DMS 273 treated with DMSO at 0.1 percent for 48 hours (cell line): ENCODE data around the gene IGLL5.

Source experiments
- DNase-seq: peaks from one replicate; lab custom pipeline; 2025; lab: John Stamatoyannopoulos, UW

The IGLL5 gene

GRCh38 chr22:22887621-22888503 is at the start of gene IGLL5:
IGLL5 (plus strand) TSS chr22:22887816; CDS start chr22:22888054, 238 bp downstream.
- DNase-seq = no peak

DNA sequence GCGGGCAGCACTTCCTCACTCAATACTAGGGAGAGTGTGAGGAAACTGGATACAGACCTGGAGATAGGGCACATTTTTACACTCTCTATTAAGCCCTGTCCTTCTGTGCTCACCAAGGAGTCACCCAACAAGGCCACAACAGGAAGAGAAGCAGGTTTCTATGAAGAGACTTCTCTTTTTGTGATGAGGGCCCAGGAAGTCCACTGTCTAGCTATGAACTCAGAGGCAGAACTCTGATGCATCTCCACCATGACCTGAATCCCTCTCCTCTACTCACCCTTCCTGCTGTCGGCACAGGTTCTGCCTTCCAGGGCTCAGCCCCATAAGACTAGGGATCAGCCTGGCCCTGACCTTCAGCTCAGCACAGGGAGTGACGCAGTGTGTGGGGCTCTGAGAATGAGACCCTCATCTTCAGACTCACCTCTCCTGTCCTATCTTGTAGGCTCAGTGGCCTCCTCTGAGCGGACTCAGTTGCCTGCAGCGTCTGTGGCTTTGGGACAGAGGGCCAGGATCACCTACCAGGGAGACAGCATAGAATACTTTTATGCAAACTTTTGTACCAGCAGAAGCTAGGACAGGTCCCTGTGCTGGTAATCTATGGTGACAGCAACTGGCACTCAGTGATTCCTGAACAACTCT is 49.3 kb upstream of the IGLL5 start:
- DNase-seq = no peak

- no peak for DNase-seq
Observed at GRCh38 chr22:22839570-22840314, 47.9 kb upstream of the IGLL5 start.

DNA sequence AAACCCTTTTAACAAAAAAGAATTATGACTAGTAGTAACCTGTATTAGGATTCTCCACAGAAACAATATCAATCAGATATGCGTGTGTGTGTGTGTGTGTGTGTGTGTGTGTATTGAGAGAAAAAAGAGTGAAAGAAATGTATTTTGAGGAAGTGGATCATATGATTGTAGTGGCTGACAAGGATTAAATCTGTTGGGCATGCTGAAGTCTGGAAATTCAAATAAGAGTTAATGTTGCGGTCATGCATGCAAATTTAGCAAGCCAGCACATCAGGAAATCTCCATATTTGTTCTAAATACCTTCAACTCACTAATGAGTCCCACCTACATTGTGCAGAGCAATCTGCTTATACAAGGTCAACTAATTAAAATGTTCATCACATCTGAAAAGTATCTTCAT is 46.8 kb upstream of the IGLL5 start:
- DNase-seq = no peak

GRCh38 chr22:22841598-22841997 is 46.0 kb upstream of the IGLL5 start:
- no peak for DNase-seq

DNA sequence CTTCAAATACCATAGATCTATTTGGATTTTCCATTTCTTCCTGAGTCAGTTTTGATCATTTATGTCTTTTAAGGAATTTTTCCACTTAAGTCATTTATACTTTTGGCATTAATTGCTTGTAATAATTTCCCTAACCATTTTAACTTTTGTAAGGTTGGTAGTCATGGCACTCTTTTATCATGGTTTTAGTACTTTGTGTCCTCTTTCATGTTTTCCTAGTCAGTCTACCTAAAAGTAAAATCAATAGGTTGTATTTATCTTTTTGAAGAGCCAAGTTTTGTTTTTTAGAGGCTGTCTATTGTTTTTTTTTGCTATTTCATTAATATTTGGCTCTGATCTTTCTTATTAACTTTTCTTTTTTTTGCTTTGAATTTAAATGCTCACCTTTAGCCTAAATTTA is 45.5 kb upstream of the IGLL5 start:
- no peak for DNase-seq

DNA sequence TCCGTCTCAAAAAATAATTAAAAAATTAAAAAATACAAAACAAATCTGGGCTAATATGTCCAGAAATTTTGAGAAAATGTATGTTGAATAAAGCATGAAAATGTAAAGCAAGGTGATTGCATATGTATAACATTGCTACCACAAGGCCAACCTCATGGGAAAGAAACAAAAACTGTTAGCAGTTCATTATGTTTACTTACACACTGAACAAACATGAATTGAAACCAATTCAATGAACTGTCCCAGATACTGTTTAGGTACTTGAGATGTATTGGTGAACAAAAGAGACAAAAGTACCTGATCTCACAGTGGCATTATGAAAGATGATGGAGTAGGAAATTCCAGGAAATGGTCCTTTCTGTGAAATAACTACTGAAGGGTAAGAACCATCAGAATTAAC is 43.8 kb upstream of the IGLL5 start:
- DNase-seq = no peak

GRCh38 chr22:22847241-22847640 is 40.4 kb upstream of the IGLL5 start:
- no peak for DNase-seq

GRCh38 chr22:22848364-22848866 is 39.2 kb upstream of the IGLL5 start:
- DNase-seq = no peak

- DNase-seq = no peak
Observed at GRCh38 chr22:22849640-22850610, 37.7 kb upstream of the IGLL5 start.

DNA sequence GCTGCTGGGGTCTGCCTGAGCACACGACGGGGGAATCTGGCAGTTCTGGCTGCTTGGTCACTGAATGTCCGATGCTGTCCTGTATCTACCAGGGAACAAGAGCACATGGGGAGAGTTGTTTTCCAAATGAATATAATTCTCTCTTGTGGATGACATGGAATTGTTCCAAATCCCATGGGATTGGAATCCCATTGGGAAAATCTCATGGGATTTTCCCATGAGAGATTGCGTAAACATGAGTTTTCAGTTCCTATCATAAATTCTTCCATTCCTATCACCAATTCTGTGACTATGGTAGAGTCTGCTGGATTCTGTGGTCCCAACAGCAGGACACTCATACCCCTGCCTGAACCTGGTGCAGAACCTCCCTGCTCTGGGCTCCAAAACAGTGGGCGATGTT is 35.6 kb upstream of the IGLL5 start:
- DNase-seq = no peak

GRCh38 chr22:22853713-22854112 is 33.9 kb upstream of the IGLL5 start:
- DNase-seq = no peak

DNA sequence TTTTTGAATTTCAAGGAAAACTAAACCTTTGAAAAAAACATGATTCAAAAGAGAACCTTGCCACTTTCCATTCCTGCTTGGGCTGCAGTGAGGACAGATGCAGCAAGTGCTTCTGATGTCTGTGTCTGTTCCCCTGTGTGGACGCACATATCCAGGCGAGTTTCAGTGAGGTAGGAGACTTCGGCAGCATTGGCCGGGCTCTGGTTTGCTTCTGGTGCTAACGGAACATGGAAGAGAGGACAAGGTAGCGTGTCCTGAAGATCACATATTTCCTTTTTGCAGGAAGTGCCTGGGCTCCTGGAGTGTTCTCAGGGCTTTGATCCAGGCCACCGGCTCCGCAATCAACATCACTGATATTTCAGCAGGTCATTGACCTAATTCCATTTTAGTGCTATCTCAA is 33.1 kb upstream of the IGLL5 start:
- no peak for DNase-seq

- no peak for DNase-seq
Observed at GRCh38 chr22:22855085-22855484, 32.5 kb upstream of the IGLL5 start.

GRCh38 chr22:22855617-22856308 is 31.9 kb upstream of the IGLL5 start:
- DNase-seq = no peak

GRCh38 chr22:22856364-22856763 is 31.3 kb upstream of the IGLL5 start:
- DNase-seq = no peak

- DNase-seq = no peak
Observed at GRCh38 chr22:22856885-22857606, 30.6 kb upstream of the IGLL5 start.

GRCh38 chr22:22857607-22858558 is 29.7 kb upstream of the IGLL5 start:
- no peak for DNase-seq

- DNase-seq = no peak
Observed at GRCh38 chr22:22858559-22858937, 29.1 kb upstream of the IGLL5 start.
